GM18868 (cell line): ENCODE data around the gene RPL22L1.
"Not testable (repeated sequence)": the region's sequence is repeated elsewhere in the genome, so short reads cannot be mapped to it uniquely, and the experiment has no call there.

Experiments
- ATAC-seq: cut with Tn5 transposase; IDR thresholded peaks from one replicate; pipeline ENCODE4 v1.9.1; 2021; ENCODE audit warnings: mild to moderate bottlenecking, moderate library complexity; ENCODE audit not compliant: unreplicated experiment

The RPL22L1 gene

DNA sequence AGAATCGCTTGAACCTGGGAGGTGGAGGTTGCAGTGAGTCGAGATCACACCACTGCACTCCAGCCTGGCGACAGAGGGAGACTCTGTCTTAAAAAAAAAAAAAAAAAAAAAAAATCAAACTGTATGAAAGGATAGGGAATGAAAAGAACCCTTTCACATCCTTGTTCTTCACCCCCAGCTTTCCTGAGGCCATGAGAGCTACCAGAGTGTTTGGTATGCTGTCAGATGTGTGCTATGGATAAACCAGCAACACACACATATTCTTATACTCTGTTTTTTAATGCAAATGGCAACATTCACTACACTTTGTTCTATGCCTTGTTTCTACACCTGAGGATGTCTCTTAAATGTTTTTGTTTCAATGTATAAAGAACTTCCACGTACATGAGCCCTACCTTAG is 33.5 kb downstream of the RPL22L1 start:
- no peak for ATAC-seq

DNA sequence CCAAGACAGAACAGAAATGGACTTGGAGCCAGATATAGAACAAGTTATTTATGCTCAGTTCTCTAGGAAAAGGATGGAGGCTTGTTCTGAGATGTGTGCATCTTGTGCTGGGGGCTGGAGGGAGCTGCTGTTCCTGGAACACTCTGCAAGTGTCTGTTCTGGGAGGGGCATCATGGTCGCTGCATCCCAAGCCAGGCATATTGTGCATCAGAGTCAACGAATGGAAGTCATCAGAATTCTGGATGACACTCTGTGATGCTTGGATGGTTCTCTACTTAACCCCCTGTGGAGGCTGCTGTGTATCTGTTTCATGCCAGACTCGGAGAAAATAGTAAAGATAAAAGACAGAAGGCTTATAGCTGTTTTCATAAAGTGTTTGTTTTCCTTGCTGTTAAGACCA is 34.7 kb downstream of the RPL22L1 start:
- no peak for ATAC-seq

DNA sequence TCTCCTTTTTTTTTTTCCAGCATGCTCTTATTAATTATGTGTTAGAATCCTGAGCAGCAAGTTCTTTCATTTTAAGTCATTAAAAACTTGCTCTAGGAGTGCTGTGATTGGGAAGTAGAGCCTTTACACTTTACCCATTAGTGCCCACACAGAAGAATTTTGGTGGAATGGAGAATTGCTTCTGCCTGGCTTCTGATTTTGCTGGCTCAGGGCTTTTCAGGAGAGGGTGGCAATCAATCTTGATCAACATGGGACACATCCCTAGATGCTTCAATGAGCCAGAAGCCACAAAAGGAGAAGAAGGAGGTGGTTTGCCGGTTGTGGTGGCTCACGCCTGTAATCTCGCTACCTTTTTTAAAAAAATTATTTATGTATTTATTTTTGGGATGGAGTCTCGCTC is 39.4 kb downstream of the RPL22L1 start:
- no peak for ATAC-seq

DNA sequence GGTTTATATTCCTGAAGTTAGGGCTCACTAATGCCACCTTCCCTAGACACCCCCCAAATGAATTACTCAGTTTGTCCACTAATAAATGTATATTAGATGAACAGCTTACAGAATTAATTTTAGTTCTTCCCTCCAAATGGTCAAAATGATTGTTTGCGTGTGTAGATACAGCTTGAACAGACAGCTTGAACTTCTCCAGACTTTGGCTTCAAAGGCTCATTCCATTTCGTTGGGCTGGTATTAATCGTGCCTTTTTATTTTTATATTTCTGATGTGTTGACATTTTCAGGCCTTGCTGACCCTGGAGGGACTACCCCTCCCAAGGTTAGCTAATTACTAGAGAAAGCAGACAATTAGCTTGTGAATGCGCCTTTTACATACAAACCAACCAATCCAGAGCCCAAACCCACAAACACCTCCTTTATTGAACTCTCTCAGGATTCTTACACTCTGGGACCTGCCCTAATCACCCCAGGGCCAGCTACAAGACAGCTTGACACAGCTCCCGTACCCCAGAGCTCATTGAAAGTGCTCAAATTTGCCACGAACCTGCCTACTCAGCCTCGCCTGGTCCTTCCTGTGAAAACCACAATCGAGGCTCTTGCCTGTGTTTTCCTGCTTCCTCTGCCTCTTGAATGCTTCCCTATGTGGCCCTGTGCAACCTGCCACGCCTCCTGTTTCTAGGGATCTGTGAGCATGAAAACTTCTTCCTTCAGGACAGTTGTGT is 40.3 kb downstream of the RPL22L1 start:
- no peak for ATAC-seq

DNA sequence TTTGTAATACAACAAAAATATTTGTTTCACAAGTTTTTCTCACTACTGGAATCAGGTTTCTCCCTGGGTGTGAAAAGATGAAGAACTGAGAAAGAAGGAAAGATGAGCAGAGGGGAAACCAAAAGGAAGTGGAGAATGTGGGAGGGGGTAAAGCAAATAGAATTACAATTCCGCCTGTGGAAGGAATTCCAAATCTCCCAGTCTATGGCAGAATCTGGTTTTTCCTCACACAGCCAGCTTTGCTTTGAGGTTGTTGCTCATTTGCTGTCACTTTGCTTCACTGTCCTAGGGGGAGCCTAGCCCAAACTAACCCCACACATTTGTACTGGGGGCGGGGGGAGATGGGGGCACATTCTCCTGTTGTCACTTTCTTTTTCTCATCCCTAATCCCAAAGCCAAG is 43.9 kb downstream of the RPL22L1 start:
- no peak for ATAC-seq

DNA sequence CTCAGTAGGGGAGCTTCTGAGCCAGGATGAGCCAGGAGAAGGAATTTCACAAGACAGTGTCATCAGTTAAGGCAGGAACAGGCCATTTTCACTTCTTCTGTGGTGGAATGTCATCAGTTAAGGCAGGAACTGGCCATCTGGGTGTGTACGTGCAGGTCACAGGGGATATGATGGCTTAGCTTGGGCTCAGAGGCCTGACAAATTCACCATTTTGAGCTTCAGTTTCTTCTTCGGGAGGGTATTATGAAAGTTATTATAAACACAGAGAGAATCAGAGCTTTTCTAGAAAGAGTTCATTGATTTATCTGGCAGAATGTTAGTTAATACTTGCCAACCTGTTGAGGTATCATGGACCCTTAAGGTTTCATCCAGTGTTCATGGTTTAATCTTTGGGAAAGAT is 46.4 kb downstream of the RPL22L1 start:
- not testable (repeated sequence) for ATAC-seq

DNA sequence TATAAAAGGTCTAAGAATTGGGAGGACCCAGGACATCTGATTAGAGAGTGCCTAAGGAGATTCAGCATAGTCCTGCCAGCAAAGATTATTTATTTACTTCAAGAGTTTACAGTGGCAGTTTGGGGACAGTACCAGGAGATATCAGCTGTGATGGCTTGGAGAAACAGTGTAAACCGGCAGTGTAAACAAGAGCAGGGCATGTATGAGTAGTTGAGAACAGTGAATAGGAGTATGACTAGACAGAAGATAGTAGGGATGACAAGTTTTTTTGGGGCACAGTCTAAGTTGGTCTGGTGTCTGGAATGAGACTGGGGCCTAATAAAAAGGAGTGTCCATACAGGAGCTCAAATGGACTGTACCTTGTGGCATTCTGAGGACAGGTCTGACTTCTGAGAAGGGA is 51.7 kb downstream of the RPL22L1 start:
- not testable (repeated sequence) for ATAC-seq

DNA sequence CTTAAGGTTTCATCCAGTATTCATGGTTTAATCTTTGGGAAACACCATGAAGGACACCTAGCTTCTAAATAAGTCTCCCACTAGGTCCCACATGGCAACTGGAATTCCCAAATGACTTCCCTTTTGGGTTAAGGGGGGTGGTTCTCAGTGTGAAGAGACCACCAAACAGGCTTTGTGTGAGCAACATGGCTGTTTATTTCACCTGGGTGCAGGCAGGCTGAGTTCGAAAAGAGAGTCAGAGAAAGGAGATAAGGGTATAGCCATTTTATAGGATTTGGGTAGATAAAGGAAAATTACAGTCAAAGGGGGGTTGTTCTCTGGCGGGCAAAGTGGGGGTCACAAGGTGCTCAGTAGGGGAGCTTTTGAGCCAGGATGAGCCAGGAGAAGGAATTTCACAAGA is 52.5 kb downstream of the RPL22L1 start:
- ATAC-seq = not testable (repeated sequence)

DNA sequence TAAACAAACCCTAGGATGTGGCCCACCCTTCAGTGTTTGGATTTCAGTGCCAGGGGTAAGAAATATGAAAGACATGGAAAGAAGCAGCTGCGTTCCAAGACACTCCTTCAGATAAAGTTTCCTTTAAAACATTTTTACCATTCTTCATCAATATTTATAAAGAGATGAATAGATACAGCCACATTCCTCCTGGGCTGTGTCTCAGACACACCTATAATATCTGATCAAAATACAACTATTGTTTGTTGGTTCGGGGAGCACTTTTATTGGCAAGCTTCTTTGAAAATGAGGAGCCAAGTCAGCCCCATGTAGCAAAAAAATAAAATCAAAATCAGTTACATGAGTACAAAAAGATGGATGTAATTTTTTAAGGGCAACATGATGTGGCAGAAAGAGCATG is 53.2 kb downstream of the RPL22L1 start:
- no peak for ATAC-seq

DNA sequence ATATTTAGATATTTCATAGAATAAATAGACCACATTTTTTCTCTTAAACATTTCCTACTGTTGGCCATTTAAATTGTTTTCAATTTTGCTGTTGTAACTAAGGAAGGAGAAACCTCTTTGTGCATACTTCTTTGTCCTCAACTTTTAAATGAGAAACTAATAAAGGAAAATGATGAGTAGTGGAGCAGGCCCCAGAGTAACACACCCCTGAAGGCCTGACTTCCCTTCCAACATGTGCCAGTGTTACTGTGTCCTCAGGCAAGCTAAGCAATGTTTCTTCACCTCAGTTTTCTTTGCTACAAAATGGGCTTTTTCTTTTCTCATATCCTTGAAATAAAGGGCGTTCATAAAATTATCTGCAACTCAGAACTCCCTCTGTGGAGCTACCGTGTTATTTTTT is 53.7 kb downstream of the RPL22L1 start:
- no peak for ATAC-seq

DNA sequence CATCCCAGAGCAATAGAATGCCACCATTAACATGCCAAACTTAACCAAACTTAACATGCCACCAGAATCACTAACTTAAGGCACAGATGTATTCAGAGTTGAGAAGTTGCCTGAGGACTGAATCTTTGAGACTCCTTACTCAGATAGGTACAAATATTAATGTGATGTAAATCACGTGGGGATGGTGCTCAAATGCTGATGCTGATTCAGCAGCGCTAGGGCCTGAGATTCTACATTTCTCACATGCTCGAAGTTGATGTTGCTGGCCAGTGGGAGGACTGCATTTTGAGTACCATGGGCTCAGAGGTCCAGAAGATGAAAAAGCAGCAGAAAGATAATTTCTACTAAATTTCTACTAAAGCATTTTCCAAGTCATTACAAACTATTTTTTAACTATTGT is 54.1 kb downstream of the RPL22L1 start:
- no peak for ATAC-seq

DNA sequence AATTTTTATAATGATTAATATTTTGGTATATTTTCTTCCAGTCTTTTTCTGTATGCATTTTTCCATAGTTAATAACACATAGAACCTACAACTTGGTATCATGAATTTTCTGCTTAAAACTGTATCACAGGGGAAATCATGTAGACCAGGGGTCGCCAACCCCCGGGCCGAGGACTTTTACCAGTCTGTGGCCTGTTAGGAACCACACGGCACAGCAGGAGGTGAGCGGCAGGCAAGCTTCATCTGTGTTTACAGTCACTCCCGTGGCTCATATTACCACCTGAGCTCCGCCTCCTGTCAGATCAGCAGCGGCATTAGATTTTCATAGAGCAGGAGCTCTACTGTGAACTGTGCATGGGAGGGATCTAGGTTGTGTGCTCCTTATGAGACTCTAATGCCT is 54.7 kb downstream of the RPL22L1 start:
- ATAC-seq = no peak
